GM21825 (cell line): ENCODE measurements around the gene PSME3.
A peak's percentile ranks its signal among the peaks of the same experiment; 100 is the strongest.

Source experiments
- ATAC-seq: cut with Tn5 transposase; IDR thresholded peaks from one replicate; pipeline ENCODE4 v1.9.1; 2021; ENCODE audit warnings: mild to moderate bottlenecking, moderate library complexity; ENCODE audit not compliant: unreplicated experiment

PSME3 gene

DNA sequence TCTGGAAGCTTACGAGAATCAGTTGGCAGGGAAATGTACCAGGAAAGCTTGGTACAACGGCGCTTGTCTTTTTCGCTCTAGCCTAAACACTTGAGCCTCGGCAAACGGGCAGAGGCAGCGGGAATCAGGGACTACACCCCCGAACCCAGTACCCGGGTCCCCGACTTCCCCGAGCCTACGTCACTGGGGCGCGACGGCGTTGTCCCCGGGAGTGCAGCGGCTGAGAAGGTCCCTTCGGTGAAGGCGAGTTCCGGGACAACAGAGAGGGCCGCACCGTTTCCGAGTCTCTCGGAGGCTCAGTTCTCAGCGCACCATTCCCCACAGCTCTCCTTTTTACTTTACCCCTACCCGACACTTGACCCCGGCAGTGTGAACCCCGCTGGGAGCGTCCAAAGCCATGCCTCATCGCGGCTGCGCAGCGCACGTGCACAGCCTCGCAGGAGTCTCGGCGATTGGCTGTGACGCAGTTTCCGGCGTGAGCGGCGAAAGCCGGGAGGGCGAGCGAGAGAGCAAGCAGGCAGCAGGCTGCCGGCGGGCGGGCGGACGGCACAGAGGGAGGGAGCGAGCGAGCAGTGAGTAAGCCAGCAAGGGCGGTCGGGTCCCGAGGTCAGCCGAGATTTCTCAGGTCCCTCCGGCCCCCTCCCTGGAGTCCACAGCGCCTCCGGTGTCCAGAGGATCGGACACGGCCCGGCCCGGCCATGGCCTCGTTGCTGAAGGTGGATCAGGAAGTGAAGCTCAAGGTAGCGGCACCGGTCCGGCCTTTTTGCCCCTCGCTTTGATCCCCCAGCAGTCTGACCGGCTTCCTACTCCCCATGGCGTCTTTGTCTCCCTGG, at the start of gene PSME3:
Gene PSME3, plus strand, starts transcription at position 464 of the 833 bp plus-strand sequence. Its CDS starts 235 bp downstream, at position 699.
- ATAC-seq = peak; percentile 86

DNA sequence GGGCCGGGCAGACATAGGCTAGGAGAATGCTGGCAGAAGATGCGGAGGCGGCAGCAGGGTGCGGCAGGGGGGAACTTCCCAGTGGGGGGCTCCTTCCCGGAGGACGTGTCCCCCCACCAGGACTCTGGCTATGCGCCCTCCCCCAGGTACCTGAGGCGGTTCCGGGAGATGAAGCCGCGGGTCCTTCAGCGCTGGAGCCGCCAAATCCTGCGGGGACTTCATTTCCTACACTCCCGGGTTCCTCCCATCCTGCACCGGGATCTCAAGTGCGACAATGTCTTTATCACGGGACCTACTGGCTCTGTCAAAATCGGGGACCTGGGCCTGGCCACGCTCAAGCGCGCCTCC, 49.4 kb upstream of the PSME3 start:
- ATAC-seq = no peak

DNA sequence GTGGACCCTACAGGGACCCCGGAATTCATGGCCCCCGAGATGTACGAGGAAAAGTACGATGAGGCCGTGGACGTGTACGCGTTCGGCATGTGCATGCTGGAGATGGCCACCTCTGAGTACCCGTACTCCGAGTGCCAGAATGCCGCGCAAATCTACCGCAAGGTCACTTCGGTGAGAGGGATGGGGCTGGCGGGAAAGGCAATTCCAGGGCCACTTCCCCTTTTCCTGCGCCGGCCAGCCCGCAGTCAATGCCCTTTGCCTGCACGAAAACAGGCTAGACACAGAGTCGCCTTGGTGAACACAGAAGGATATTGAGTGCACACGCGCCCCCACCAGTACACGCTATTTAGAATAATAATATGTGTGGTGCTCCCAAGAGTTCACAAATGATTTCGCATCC, 48.8 kb upstream of the PSME3 start:
- no peak for ATAC-seq

DNA sequence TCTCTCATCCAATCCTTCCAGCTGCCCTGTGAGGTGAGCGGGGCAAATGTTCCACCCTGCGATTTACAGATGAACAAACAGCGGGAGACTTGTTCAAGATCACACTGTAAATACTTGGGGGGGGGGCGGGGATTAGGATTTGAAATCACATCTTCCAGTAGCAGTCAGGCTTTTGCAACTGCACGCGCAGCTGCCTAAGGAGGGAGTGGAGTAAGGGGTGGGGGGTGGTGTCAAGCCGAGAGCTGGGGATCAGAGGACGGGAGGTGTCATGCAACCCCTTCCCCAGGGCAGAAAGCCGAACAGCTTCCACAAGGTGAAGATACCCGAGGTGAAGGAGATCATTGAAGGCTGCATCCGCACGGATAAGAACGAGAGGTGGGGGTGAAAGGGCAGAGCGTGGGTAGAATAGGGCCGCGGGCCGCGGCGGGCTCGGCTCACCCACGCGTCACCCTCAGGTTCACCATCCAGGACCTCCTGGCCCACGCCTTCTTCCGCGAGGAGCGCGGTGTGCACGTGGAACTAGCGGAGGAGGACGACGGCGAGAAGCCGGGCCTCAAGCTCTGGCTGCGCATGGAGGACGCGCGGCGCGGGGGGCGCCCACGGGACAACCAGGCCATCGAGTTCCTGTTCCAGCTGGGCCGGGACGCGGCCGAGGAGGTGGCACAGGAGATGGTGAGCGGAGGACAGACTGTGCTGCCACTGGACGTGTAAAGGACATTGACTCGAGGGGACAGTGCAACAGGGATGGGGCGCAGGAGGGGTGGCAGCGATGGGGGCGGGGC, 48.2 kb upstream of the PSME3 start:
- no peak for ATAC-seq

DNA sequence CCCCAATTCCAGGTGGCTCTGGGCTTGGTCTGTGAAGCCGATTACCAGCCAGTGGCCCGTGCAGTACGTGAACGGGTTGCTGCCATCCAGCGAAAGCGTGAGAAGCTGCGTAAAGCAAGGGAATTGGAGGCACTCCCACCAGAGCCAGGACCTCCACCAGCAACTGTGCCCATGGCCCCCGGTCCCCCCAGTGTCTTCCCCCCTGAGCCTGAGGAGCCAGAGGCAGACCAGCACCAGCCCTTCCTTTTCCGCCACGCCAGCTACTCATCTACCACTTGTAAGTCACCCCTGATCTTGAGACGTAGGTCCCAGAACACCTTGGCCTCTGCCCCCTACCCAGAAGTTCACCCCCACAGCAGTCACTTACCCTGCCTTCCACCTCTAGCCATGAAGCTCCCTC, 45.9 kb upstream of the PSME3 start:
- no peak for ATAC-seq

DNA sequence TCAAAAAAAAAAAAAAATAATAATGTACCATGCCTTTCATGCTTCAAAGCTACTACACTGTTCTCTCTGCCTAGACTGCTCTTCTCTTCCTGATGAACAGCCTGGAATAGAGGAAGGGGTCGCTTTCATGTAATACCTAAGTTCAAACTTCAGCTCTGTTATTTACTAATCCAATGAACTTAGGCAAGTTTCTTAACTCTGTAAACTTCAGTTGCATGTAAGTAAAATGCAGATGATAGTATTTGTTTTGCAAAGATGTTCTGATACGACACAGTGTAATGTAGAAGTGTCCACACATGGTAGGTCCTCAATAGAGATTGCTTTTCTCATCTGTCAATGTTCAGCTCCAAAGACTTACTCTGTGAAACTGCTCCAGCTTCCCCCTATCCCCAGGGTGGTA, 41.2 kb upstream of the PSME3 start:
- no peak for ATAC-seq

DNA sequence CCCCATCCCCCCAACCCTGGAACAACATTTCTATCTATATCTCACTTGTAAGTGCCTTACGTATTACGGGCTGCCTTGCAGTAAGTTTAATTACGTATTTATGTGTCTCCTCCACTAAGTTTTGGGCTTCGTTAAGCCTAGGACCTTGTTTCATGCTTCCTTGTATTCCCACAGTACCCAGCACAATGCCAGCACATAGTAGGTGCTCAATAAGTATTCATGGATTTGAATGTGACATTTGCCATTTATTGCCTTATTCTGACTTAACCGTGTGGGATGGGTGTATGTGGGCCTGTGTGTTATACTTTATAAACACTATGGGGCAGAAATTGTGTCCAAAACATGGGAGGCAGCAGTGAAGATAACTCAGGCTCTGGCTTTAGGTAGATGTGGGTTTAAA, 40.7 kb upstream of the PSME3 start:
- no peak for ATAC-seq

- no peak for ATAC-seq
Measured at GRCh38 chr17:42795061-42795460, 38.1 kb upstream of the PSME3 start.

- no peak for ATAC-seq
Measured at GRCh38 chr17:42795465-42795864, 37.7 kb upstream of the PSME3 start.

- ATAC-seq = no peak
Measured at GRCh38 chr17:42796066-42796758, 37.0 kb upstream of the PSME3 start.

DNA sequence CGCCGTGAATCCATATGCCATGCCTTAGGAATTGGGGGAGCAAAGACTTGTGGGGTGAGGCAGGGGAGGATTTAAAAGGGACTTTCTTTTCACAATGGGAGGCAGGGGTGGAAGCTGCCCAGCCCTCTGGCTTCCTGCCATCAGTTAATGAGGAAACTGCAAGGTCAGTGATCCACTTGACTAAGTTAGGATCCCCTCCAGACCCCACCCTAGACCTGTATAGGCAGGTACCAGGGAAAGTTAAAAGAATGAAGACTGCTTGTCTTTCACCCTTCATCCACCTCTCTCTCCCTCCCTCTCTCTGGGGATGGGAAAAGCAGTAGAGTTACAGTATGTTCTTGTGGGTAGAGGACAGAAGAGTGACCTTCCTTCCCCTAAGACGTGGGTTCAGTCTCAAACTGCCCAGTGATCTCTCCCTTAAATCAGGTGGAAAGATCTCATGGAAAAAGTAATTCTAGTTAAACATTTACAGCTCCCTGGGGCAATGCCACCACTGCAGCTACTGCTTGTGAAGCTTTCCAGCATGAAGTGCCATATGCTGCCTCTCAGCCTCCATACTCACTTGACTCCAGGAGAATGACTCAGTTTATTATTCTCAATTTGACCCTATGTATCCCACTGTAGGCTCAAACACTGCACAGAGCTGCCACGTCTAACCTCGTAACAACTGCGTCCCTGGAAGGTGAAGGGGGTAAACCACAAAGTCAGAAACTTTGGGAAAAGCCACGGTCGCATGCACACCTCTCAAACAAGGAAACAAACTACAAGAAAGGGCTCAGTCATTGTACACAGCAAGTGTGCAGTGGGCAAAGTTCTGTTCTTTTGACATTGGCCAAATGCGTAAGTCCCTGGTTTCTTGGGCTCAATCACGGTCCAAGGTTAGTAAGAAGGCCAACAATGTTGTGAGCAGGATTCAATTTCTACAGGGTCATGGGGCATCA, 35.9 kb upstream of the PSME3 start:
- ATAC-seq = no peak

- ATAC-seq = no peak
Measured at GRCh38 chr17:42798011-42798382, 35.2 kb upstream of the PSME3 start.

DNA sequence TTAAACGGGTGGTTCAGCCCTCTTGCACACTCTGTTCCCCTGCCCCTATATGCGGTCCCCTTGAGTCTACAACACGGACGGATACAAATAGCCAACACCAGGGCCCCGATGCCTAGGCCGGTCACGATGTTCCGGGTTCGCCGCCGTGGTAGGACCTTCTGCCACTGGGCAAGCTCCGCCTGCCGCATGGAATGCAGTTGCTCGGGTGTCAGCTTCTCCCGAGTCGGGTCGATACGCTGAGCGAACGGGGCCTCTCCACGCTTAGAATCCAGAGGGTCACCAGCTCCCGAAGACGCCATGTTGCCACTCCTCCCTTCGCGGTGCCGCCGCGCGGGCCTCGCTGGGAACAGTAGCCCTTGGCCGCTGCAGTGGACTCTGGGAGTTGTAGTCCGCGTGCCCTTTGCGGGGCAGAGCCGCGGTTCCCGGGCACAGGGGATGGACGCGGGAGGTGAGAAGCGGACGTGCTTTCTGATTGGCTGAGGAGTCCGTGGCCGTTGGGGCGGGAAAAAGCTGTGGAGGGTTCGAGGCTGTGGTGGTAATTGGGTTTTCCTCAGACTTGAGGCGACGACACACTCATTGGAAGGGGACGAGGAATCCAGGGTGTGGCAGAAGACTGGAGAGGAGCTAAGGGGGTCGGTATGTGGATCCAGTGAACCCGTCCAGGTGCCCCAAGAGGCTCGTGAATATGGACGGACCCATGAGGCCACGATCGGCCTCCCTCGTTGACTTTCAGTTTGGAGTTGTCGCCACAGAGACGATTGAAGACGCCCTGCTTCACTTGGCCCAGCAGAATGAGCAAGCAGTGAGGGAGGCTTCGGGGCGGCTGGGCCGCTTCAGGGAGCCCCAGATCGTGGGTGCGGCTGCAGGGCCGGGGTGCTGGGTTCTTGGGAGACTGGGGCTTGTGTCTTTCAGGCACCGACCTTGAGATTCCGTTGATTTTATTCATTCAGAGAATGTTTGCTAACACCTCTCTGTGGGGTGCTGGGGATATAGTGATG, 34.5 kb upstream of the PSME3 start, which contains the start of the genes CNTD1 and COA3:
Gene CNTD1, plus strand, starts transcription at position 479 of the 998 bp plus-strand sequence. Its CDS starts 207 bp downstream, at position 686.
Gene COA3, minus strand, starts transcription at position 322 of the 998 bp plus-strand sequence. Its CDS starts 23 bp downstream, at position 299.
- ATAC-seq = peak; percentile 88

GRCh38 chr17:42803074-42803883, 29.9 kb upstream of the PSME3 start:
- ATAC-seq = no peak

- no peak for ATAC-seq
Measured at GRCh38 chr17:42804918-42805367, 28.3 kb upstream of the PSME3 start.

- ATAC-seq = no peak
Measured at GRCh38 chr17:42806249-42806648, 26.9 kb upstream of the PSME3 start.

DNA sequence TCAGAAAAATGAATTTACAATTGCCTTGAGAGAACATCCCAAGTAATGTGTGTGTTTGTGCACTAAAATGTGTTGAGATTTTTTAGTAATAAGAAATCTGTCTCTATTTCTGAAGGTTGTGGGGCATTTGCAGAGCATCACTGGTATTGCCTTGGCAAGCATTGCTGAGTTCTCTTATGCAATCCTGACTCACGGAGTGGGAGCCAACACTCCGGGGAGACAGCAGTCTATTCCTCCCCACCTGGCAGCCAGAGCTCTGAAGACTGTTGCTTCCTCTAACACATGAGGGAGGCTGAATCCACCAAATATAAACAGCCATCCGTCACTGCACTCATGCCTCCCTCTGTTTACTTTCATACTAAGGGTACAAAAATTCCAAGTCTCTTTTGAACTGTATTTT, 23.9 kb upstream of the PSME3 start:
- ATAC-seq = no peak
